Left lobe of liver (tissue), 2 donors: ENCODE measurements around the gene GJA9. TPM values are rescaled to one million over a fixed set of nuclear protein-coding genes. Genes with fewer than 3 reads are reported as not detected.
"Not testable (repeated sequence)": the region's sequence is repeated elsewhere in the genome, so short reads cannot be mapped to it uniquely, and the experiment has no call there.

Experiments used
- ATAC-seq: fragments of 200-7000 bp; cut with Tn5 transposase; one replicate; pipeline ENCODE4 v1.9.1; 2020; ENCODE audit warnings: mild to moderate bottlenecking, moderate library complexity
- DNase-seq: peaks from one replicate; pipeline ENCODE4 v3.0.0-alpha.2; 2020; ENCODE audit warnings: low spot score
- total RNA-seq: library from RNA; stranded (reverse); gene quantifications from one replicate; pipeline ENCODE4 v1.2.1, GENCODE V29; 2021
- donor health status: DM: no; HTN: no; CAD: no; lungs with moderate emphysema.
- donor health status: DM: no; HTN: yes; CAD: no.

GJA9 gene
- total RNA-seq: not detected

- DNase-seq (no peak), ATAC-seq (no peak)
These were observed at the start of gene GJA9 for GRCh38 chr1:38881487-38881886. TSS of gene GJA9 (minus strand) at chr1:38881587. CDS start at chr1:38876098, 5,489 bp downstream.

DNA sequence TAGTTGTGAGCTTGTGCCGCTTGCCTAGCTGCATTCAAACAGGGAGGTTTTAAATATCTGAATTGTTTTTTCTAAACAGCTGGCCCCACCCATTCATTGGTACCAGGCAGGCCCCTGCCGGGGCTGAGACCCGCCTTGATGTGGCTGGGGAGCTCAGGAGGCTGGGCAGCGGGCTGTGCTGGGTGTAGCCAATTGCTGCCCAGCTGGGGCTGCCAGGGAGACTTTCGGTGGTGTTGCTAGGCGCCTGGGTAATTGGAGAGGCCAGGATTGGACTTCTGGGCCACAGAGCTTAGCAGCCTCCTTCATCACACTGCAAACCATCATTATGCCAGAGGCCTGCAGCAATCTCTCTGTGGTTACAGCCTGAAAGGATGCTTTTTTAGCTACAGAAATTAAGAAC is 48.1 kb upstream of the GJA9 start:
- DNase-seq (no peak), ATAC-seq (no peak)

DNA sequence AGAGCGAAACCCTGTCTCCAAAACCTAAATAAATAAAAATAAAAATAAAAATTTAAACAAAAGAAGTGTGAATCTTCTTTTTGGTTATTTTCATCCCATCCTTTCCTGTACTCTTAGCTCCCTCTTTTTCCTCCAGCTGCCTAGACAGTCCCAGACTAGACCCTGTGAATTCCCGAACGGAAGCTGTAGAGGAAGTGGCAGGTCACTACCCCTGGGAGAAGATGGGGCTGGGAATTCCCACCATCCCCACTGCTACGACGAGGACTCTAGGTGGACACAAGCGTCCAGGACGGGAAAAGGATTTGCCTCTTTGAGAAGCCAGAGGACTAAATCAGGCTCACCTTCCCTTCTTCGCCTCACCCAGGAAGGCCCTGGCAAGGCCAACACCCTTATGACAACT is 47.7 kb upstream of the GJA9 start:
- DNase-seq (no peak), ATAC-seq (no peak)

- no peak for ATAC-seq
- DNase-seq: no peak
These were observed 44.7 kb upstream of the GJA9 start for GRCh38 chr1:38926091-38926490.

DNA sequence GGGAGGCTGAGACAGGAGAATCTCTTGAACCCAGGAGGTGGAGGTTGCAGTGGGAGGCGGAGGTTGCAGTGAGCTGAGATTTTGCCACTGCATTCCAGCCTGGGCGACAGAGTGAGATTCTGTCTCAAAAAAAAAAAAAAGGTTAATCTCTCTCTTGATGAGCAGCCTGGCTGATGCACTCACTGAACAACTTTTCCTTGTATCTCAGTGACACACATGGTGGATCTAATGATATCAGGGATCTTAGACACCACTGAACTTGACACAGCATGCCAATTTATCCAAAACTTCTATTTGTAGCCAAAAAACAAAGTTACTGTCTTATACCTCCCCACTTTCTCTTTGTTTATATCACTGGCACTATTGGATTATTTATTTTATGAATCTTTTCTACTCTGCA is 44.0 kb upstream of the GJA9 start:
- DNase-seq: no peak

GRCh38 chr1:38923607-38924006 is 42.2 kb upstream of the GJA9 start:
- ATAC-seq: no peak

More for the DNA sequence above, 44.0 kb upstream of the GJA9 start:
- ATAC-seq: no peak

DNA sequence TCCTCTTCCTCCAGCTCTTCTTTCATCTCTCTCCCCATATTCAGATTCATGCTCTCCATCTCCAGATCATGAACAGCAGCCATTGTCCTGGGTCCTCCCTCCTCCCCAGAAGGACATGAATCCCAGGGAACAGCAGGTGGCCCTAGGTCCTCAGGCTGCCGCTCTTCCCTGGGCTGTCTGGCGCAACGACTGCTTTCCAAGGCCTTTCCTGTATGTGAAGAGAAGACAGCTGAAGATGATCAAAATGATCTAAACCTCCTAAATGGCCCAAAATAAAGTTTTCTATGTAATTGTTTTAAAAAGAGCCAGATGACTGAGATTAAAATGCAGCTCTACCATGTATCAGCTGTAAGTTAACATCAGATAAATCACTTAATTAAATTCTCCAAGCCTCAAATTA is 37.7 kb upstream of the GJA9 start:
- ATAC-seq: peak; percentile 88

More at GRCh38 chr1:38923607-38924006, 42.2 kb upstream of the GJA9 start:
- no peak for DNase-seq

DNA sequence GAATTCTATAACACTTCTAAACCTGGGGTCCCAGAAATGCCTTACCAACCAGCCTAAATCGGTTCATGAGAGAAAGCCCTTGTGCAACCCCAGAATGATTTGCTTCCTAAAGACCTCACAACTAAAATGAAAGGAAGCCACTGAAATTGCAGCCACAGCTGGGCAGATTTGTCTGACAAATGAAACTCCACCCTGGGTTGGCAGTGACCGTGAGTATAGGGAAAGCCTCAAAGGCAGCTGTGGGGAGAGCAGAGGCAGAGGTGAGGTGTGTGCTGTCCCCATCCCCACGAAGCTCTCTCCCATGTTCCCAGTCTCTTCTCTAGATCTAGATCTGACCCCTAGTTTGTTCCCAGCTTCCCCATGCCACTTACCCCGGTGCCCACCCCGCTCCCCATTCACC is 37.2 kb upstream of the GJA9 start:
- ATAC-seq (no peak), DNase-seq (no peak)

More for the DNA sequence above, 37.7 kb upstream of the GJA9 start:
- no peak for DNase-seq

DNA sequence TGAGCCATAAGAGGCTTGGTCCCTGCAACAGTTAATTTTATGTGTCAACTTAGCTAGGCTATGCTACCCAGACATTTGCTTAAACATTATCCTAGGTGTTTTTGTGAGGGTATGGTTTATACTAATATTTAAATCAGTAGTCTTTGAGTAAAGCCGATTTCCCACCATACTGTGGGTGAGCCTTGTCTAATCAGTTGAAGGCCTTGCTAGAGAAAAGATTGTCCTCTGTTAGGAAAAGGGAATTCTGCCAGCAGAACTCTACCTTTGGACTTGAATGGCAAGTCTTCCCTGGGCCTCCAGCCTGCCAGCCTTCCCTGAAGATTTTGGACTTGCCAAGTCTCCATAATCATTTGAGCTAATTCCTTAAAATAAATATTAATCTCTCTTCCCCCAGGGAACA is 36.4 kb upstream of the GJA9 start:
- DNase-seq: peak; percentile 6
- no peak for ATAC-seq

DNA sequence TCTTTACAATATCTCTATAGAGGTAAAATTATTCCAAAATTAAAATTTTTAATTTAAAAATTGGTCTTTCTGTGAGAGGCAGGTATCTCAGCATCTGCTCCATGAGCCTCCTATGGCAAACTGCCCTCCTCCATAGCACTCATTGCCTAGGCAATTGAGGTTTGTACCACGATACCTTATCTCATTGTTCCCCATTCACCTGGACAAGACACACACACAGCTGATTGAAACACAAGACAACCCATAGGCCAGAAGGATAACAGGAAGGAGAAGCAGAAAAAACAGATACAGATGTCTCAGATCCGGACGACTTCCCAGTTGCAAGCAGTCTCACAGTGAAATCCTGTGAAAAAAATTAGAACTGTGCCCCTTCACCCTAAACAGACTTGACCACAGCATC is 36.0 kb upstream of the GJA9 start:
- DNase-seq: peak; percentile 3
- no peak for ATAC-seq

GRCh38 chr1:38915352-38915948 is 34.1 kb upstream of the GJA9 start:
- ATAC-seq: no peak
- no peak for DNase-seq

GRCh38 chr1:38914908-38915307 is 33.5 kb upstream of the GJA9 start:
- not testable (repeated sequence) for ATAC-seq

GRCh38 chr1:38908821-38909220 is 27.4 kb upstream of the GJA9 start:
- no peak for ATAC-seq
- no peak for DNase-seq

More at GRCh38 chr1:38914908-38915307, 33.5 kb upstream of the GJA9 start:
- DNase-seq: not testable (repeated sequence)

DNA sequence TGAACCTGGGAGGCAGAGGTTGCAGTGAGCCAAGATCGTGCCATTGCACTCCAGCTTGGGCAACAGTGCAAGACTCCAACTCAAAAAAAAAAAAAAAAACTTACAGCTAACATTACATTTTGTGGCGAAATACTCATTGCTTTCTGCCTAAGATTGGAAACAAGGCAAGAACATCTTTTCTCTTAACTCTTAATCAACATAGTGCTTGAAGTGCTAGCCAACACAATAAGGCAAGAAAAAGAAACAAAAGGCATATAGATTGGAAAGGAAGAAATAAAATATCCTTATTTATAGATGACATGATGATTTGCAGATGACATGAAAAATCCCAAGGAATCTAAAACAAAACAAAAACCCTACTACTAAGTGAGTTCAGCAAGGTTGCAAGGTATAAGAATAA is 24.6 kb upstream of the GJA9 start:
- DNase-seq (no peak), ATAC-seq (no peak)

DNA sequence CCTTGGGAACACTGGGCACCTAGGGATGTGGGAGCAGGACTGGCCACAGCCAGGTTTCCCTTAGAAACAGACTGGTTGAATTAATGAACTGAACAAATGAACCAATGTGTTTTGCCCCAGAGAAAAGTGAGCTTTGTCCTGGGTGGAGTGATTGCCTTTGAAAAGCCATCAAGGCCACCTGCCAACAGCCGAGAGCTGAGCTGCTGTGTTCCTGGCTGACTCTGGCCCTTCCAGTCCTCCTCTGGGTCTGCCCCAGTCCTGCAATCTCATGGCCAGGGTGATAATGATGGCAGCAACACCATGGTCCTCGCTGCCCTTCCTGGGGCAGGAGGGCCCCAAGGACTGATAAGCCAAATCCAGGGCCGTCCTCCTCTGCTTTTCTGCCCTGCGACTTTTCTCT is 18.2 kb upstream of the GJA9 start:
- no peak for ATAC-seq
- DNase-seq: no peak

- ATAC-seq: no peak
- no peak for DNase-seq
These were observed 17.4 kb upstream of the GJA9 start for GRCh38 chr1:38898653-38899230.

DNA sequence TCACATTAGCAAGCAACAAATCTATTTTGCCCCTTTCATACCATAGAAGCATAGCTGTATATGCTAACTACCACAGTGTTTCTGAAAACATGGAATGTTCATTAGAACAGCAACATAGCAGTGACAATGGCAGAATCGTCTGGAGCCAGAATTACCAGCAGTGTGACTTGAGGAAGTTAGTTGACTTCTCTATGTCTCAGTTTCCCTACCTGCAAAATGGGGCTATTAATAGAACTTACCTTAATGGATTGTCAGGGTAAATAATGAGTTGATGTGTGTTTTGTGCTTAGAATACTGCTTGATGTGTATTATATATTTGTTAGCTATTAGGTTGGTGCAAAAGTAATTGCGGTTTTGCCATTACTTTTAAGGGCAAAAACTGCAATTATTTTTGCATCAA is 14.8 kb upstream of the GJA9 start:
- no peak for DNase-seq
- ATAC-seq: no peak

GRCh38 chr1:38892976-38893375 is 11.6 kb upstream of the GJA9 start:
- DNase-seq (no peak), ATAC-seq (no peak)

- ATAC-seq: no peak
- DNase-seq: no peak
These were observed 10.4 kb upstream of the GJA9 start for GRCh38 chr1:38891753-38892152.

DNA sequence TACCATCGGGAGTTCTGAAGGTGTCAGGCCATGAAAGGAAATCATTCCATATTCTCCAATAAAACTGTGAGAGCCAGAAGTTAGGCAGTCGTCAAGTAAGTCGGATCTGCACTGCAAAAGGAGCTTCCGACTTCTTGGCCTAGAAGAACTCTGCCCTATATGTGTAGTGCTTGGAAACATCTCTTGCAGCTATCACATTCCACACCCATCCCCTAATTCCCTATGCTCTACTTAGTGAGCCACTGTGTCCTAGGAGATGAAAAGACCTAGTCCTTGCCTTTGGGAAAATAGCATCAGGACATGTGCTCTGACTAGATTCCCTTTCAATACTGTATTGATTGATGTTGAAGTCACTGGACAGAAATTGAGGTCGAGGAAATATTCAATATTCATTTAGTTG is 8.2 kb upstream of the GJA9 start:
- DNase-seq (no peak), ATAC-seq (no peak)

DNA sequence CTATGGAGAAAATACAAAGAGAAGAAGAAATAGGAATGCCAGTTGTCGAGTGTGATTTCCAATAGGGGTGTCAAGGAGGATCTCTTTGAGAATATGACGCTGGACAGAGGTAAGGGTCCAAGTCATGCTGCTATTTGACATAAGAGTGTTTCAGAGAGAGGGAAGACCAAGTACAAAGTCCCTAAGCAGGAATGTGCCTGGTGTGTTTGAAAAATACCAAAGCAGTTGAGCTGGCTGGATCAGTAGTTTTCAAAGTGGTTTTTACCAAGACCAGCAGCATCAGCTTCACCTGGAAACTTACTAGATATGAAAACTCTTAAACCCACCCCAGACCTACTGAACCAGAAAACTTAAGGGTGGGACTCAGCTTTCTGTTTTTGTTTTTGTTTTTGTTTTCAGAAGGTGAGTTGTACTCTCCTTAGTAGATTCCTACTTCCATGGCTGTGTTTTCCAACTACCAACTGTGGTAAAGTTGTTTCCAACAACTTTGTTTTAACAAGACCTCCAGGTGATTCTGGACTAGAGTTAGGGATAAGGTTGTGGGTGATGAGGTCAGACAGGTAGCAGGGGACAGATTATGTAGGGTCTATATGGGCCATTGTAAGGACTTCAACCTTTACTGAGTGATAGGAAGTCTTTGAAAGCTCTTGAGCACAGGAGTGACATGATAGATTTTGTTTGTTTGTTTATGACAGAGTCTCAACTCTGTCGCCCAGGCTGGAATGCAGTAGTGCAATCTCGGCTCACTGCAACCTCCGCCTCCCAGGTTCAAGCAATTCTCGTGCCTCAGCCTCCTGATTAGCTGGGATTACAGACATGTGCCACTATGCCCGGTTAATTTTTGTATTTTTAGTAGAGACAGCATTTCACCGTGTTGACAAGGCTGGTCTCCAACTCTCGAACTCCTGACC is 7.3 kb upstream of the GJA9 start:
- no peak for ATAC-seq
- no peak for DNase-seq

- no peak for ATAC-seq
- no peak for DNase-seq
These were observed 3.7 kb upstream of the GJA9 start for GRCh38 chr1:38885092-38885491.
